ENCODE results near the gene SBSN.

The SBSN gene

DNA sequence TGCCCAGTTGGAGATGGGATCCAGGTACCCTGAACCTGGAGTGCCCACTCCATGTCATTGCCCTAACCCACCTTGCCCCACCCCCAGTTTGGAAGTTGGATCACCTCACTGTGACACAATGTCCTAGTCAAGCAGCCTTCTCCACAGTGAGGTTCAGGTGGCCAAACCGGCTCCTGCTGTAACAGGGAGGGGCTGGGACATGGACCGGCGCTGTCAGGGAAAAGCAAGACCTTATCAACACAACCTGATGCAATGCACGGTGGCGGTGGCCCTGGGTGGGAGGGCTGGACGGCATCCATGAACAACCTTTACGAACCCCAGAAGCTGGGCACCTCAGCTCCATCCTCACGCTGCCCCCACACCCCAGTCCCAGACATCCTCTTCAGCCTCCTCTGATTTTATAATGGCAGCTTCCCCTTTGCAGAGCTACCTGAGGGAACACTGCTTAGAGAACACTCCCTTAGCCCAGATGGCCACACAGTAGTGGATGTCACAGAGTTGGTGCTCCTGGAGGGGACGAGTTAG is 36.2 kb downstream of the SBSN start:
- H3K9me3 ChIP-seq (ENCODE audit: insufficient read depth, low read length, severe bottlenecking), result no peaks in the 10 kb centered on the region
- no peak overlapping the region for H3K4me3 ChIP-seq (ENCODE audit: low read depth in 1 of 2, low read length in 2 of 2)
- peaks cover 24% of the 10 kb centered on the region for H3K27me3 ChIP-seq (ENCODE audit: insufficient read depth, low read length, poor library complexity)
- H3K9ac ChIP-seq (ENCODE audit: low read depth, low read length), result no peak overlapping the region
- no peaks in the 10 kb centered on the region for H3K79me2 ChIP-seq (ENCODE audit: insufficient read depth, low read length)
- H3K4me1 ChIP-seq (ENCODE audit: insufficient read depth, low read length), result peaks cover 5% of the 10 kb centered on the region
- no peak for ATAC-seq (ENCODE audit: insufficient read depth, low read depth)
- H4K20me1 ChIP-seq (ENCODE audit: insufficient read depth, low read length), result no peaks in the 10 kb centered on the region
- no peak overlapping the region for H3K27ac ChIP-seq (ENCODE audit: low read length)
- TF ChIP-seq CTCF (IDR thresholded peaks at IDR 0.05; ENCODE audit: borderline replicate concordance, extremely low read depth, low read length, poor library complexity, severe bottlenecking) (no peak), EZH2 (IDR thresholded peaks at IDR 0.05; ENCODE audit: borderline replicate concordance, low read depth, low read length, severe bottlenecking) (no peak)
- H3K36me3 ChIP-seq (ENCODE audit: insufficient read depth, low read length), result no peaks in the 10 kb centered on the region
- H3K4me2 ChIP-seq (ENCODE audit: insufficient read depth, low read length), result no peak overlapping the region
- no peak for DNase-seq
- H2AFZ ChIP-seq (ENCODE audit: low read depth, low read length), result no peak overlapping the region

- Histone ChIP-seq H3K27me3 (ENCODE audit: insufficient read depth, low read length, poor library complexity) (peaks cover 26% of the 10 kb centered on the region), H3K4me2 (ENCODE audit: insufficient read depth, low read length) (no peak within 1 kb of the TSS), H3K27ac (ENCODE audit: low read length) (no peak within 1 kb of the TSS), H2AFZ (ENCODE audit: low read depth, low read length) (no peak within 1 kb of the TSS), H3K4me1 (ENCODE audit: insufficient read depth, low read length) (peaks cover 3% of the 10 kb centered on the region; the same call in 1 of the 2 replicates), H3K9me3 (ENCODE audit: insufficient read depth, low read length, severe bottlenecking) (no peaks in the 10 kb centered on the region), H3K4me3 (ENCODE audit: low read depth in 1 of 2, low read length in 2 of 2) (no peak within 1 kb of the TSS), H3K9ac (ENCODE audit: low read depth, low read length) (no peak within 1 kb of the TSS), H4K20me1 (ENCODE audit: insufficient read depth, low read length) (no peaks in the 10 kb centered on the region), H3K79me2 (ENCODE audit: insufficient read depth, low read length) (no peaks in the 10 kb centered on the region), H3K36me3 (ENCODE audit: insufficient read depth, low read length) (no peaks in the 10 kb centered on the region)
- DNase-seq (no peak), ATAC-seq (ENCODE audit: insufficient read depth, low read depth) (no peak)
- TF ChIP-seq EZH2 (IDR thresholded peaks at IDR 0.05; ENCODE audit: borderline replicate concordance, low read depth, low read length, severe bottlenecking) (no peak), CTCF (IDR thresholded peaks at IDR 0.05; ENCODE audit: borderline replicate concordance, extremely low read depth, low read length, poor library complexity, severe bottlenecking) (no peak)
Observed at GRCh38 chr19:35490364-35490763, 37.7 kb downstream of the SBSN start, which contains the start of gene KRTDAP. Gene KRTDAP (minus strand): TSS chr19:35490464. CDS start chr19:35490442, 22 bp downstream.

DNA sequence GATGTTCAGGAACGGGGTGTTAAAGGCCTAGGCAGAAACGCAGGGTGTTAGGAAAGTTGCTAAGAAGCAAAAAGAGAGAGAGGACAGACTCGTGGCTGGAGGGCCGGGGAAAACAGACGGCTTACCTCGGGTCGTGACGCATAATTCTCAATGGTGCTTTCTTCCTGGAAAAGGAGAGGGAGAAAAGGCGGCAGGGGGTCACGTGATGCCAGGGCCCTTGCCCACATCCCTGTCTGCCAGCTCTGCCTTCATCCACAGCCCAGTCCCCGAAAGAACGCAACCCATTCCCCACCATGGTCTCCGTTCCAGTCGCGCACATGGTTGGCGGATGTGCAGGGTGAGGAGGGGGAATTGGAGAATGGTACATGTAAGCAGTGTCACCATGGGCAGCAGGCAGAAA is 39.4 kb downstream of the SBSN start:
- ATAC-seq (ENCODE audit: insufficient read depth, low read depth) (no peak), DNase-seq (no peak)
- Histone ChIP-seq H3K9me3 (ENCODE audit: insufficient read depth, low read length, severe bottlenecking) (no peaks in the 10 kb centered on the region), H3K36me3 (ENCODE audit: insufficient read depth, low read length) (no peaks in the 10 kb centered on the region), H3K4me2 (ENCODE audit: insufficient read depth, low read length) (no peak overlapping the region), H2AFZ (ENCODE audit: low read depth, low read length) (no peak overlapping the region), H3K27ac (ENCODE audit: low read length) (no peak overlapping the region), H3K4me3 (ENCODE audit: low read depth in 1 of 2, low read length in 2 of 2) (no peak overlapping the region), H3K27me3 (ENCODE audit: insufficient read depth, low read length, poor library complexity) (peaks cover 26% of the 10 kb centered on the region), H3K9ac (ENCODE audit: low read depth, low read length) (no peak overlapping the region), H3K79me2 (ENCODE audit: insufficient read depth, low read length) (no peaks in the 10 kb centered on the region), H3K4me1 (ENCODE audit: insufficient read depth, low read length) (peaks cover 5% of the 10 kb centered on the region; the same call in 1 of the 2 replicates), H4K20me1 (ENCODE audit: insufficient read depth, low read length) (no peaks in the 10 kb centered on the region)
- TF ChIP-seq EZH2 (IDR thresholded peaks at IDR 0.05; ENCODE audit: borderline replicate concordance, low read depth, low read length, severe bottlenecking), result no peak
- TF ChIP-seq CTCF (IDR thresholded peaks at IDR 0.05; ENCODE audit: borderline replicate concordance, extremely low read depth, low read length, poor library complexity, severe bottlenecking), result no peak
